Measurements from ENCODE around the gene CDH4.

The CDH4 gene

DNA sequence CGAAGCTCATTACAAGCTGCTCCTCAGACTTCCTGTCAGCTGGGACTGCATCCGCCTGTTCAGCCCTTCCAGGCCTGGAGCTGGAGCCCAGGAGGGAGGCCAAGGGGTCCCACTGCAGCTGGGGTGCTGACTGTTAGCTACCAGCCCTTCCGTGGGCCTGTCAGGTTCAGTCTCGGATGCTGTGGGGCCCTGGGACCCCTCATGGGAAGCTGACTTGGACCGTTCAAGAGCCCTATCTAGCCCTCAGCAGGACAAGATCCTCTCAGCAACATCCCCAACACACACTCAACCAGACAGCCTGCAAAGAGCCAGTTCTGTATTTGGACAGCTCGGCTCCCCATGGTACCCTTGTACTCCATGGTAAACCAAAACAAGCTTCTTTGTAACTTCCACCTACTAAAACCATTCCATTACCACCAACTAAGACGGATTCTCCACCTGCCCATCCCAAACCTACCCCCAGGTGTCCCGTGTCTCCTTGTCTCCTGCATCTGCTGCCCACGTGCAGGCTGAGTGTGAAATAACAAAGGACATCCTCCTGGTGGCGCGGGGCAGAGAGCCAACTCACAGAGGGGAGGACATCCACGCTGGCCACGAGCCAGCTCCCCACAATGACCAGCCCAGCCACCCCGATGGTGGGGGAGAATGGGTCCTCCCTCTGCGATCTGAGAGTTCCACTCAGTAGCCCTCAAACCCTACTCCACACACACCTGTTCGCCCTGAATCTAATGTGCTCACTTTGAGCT lies 702.4 kb downstream of the CDH4 start:
- H3K27ac ChIP-seq, result no peak overlapping the region
- H3K36me3 ChIP-seq, result no peaks in the 10 kb centered on the region
- no peaks in the 10 kb centered on the region for H3K9me3 ChIP-seq
- TF ChIP-seq, protein P1, sequence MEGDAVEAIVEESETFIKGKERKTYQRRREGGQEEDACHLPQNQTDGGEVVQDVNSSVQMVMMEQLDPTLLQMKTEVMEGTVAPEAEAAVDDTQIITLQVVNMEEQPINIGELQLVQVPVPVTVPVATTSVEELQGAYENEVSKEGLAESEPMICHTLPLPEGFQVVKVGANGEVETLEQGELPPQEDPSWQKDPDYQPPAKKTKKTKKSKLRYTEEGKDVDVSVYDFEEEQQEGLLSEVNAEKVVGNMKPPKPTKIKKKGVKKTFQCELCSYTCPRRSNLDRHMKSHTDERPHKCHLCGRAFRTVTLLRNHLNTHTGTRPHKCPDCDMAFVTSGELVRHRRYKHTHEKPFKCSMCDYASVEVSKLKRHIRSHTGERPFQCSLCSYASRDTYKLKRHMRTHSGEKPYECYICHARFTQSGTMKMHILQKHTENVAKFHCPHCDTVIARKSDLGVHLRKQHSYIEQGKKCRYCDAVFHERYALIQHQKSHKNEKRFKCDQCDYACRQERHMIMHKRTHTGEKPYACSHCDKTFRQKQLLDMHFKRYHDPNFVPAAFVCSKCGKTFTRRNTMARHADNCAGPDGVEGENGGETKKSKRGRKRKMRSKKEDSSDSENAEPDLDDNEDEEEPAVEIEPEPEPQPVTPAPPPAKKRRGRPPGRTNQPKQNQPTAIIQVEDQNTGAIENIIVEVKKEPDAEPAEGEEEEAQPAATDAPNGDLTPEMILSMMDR (IDR thresholded peaks at IDR 0.05), result no peak
- H3K4me1 ChIP-seq (ENCODE audit: control insufficient read depth in 1 of 2, insufficient read depth in 1 of 2, low read depth in 1 of 2, low read length in 1 of 2), result no peaks in the 10 kb centered on the region
- H3K4me3 ChIP-seq (ENCODE audit: low read depth in 1 of 2, low read length in 1 of 2), result no peak overlapping the region
- H3K27me3 ChIP-seq, result peaks cover 30% of the 10 kb centered on the region

DNA sequence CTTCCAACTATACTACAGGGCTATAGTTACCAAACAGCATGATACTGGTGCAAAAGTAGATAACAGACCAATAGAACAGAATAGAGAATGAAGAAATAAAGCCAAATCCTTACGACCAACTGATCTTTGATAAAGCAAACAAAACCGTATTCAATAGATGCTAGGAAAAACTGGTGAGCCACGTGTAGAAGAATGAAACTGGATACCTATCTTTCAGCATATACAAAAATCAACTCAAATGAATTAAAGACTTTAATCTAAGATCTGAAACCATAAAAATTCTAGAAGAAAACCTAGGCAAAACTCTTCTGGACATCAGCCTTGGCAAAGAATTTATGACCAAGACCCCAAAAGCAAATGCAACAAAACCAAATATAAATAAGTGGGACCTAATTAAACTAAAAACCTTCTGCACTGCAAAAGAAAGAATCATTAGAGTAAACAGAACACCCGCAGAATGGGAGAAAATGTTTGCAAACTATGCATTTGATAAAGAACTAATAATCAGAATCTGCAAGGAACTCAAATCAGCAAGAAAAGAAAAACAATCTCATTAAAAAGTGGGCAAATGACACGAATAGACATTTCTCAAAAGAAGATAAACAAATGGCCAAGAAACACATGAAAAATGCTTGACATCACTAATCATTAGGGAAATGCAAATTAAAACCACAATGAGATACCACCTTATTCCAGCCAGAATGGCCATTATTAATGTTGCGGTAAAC lies 703.8 kb downstream of the CDH4 start:
- H3K27ac ChIP-seq, result no peak overlapping the region
- peaks cover 30% of the 10 kb centered on the region for H3K27me3 ChIP-seq
- H3K36me3 ChIP-seq, result no peaks in the 10 kb centered on the region
- no peaks in the 10 kb centered on the region for H3K9me3 ChIP-seq
- no peak overlapping the region for H3K4me3 ChIP-seq (ENCODE audit: low read depth in 1 of 2, low read length in 1 of 2)
- TF ChIP-seq, protein P1 (IDR thresholded peaks at IDR 0.05), result no peak
- no peaks in the 10 kb centered on the region for H3K4me1 ChIP-seq (ENCODE audit: control insufficient read depth in 1 of 2, insufficient read depth in 1 of 2, low read depth in 1 of 2, low read length in 1 of 2)

DNA sequence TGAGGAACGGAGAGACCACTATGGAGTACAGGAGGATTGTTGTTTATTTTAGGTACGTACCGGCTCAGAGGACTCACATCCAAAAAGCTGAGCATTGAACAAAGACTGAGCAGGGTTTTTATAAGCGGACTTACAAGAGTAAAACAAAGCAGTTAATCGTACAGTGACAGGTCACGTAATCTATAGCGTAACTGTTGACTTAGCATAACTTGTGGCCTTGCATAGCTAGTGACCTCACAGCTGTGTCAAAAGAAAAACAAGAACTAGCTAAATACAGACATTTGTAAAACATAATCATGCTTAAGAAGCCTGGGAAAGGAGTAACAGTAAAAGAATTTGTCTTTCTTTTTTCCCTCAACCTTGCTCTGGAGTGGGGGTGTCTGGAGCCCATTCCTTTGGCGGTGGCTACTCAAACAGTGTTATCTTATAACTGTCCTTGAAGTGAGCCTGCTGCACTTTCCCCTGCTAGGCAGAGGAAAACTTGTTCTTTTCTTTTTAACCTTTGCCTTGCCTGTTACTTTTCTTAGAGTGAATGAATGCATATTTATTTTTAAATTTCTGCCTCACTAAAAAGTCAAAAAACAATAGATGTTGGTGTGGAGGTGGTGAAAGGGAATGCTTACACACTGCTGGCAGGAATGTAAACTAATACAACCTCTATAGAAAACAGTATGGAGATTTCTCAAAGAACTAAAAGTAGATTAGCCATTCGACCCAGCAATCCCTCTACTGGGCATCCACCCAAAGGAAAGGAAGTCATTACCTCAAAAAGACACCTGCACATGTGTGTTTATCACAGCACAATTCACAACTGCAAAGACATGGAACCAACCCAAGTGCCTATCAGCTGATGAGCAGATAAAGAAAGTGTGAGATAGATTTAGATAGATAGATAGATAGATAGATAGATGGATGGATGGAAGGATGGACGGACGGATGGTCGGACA lies 704.6 kb downstream of the CDH4 start:
- TF ChIP-seq, protein P1 (IDR thresholded peaks at IDR 0.05), result no peak
- H3K36me3 ChIP-seq, result no peaks in the 10 kb centered on the region
- no peaks in the 10 kb centered on the region for H3K9me3 ChIP-seq
- H3K27me3 ChIP-seq, result peaks cover 30% of the 10 kb centered on the region
- H3K4me3 ChIP-seq (ENCODE audit: low read depth in 1 of 2, low read length in 1 of 2), result no peak overlapping the region
- no peaks in the 10 kb centered on the region for H3K4me1 ChIP-seq (ENCODE audit: control insufficient read depth in 1 of 2, insufficient read depth in 1 of 2, low read depth in 1 of 2, low read length in 1 of 2)
- H3K27ac ChIP-seq, result no peak overlapping the region

DNA sequence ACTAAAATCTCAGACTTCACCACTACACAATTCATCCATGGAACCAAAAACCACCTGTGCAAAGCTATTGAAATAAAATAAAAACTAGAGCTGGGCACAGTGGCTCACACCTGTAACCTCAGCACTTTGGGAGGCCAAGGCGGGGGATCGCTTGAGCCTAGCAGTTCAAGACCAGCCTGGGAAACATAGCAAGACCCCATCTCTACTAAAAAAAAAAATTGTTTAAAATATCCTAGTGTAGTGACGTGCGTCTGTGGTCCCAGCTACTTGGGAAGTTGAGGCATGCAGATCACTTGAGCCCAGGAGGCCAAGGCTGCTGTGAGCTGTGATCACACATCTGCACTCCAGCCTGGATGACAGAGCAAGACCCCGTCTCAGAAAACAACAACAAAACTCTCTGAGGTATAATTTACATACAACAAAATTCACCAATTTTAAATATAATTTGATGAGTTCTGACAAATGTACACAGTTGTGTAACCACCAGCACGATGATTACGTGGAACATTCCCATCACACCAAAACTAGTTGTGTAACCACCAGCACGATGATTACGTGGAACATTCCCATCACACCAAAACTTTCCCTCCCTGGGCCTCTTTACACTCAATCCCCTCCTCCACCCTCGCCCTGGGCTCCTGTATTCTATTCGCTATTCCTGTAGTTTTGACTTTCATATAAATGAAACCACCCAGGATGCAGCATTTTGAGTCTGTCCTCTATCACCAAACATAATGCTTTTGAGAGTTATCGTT lies 706.1 kb downstream of the CDH4 start:
- TF ChIP-seq, protein P1 (IDR thresholded peaks at IDR 0.05), result no peak
- Histone ChIP-seq H3K9me3 (no peaks in the 10 kb centered on the region), H3K27me3 (peaks cover 25% of the 10 kb centered on the region), H3K4me1 (ENCODE audit: control insufficient read depth in 1 of 2, insufficient read depth in 1 of 2, low read depth in 1 of 2, low read length in 1 of 2) (no peaks in the 10 kb centered on the region), H3K4me3 (ENCODE audit: low read depth in 1 of 2, low read length in 1 of 2) (no peak overlapping the region), H3K36me3 (no peaks in the 10 kb centered on the region), H3K27ac (no peak overlapping the region)
